ENCODE data around the gene EVA1A.

DNA sequence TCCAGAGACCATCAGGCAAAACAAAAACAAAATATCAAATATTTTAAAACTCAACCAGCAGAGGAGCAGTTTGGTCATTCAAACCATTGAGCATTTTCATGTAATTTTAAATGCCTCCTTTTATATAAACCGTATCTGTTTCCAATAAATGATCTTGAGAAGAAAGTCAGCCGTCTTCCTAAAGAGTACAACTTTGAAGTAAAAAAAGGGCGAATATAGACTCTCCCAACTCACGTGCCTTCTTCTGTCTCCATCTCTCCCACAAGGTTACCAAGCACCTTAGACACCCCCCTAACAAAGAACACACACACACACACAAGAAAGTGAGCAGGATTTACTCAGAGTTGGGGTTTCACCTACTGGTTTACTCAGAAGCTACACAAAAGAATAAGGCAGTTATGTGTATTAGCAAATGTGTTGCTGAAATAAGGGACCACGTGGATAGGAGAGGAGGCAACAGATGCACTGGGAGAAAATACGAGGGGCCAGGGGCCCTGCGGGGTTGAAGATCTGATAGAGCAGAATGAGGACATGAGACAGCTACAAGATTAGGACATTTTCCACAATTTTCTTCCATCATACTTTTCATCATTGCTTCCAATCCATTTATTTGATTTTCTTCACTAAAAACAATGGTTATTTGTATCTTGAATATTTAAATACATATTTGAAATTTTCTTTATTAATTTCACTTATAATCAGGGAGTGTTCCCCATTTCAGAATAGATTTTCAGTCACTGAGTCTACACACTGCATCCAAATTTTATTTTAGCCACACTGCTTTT, 45.0 kb downstream of the EVA1A start:
- TF ChIP-seq, protein P1, sequence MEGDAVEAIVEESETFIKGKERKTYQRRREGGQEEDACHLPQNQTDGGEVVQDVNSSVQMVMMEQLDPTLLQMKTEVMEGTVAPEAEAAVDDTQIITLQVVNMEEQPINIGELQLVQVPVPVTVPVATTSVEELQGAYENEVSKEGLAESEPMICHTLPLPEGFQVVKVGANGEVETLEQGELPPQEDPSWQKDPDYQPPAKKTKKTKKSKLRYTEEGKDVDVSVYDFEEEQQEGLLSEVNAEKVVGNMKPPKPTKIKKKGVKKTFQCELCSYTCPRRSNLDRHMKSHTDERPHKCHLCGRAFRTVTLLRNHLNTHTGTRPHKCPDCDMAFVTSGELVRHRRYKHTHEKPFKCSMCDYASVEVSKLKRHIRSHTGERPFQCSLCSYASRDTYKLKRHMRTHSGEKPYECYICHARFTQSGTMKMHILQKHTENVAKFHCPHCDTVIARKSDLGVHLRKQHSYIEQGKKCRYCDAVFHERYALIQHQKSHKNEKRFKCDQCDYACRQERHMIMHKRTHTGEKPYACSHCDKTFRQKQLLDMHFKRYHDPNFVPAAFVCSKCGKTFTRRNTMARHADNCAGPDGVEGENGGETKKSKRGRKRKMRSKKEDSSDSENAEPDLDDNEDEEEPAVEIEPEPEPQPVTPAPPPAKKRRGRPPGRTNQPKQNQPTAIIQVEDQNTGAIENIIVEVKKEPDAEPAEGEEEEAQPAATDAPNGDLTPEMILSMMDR (IDR thresholded peaks at IDR 0.05; ENCODE audit: low read depth, low read length, poor library complexity, severe bottlenecking), result no peak
- no peak for TF ChIP-seq EZH2phosphoT487 (IDR thresholded peaks at IDR 0.05; ENCODE audit: borderline replicate concordance, low read length)

All from DOHH2 (cell line).